GM19351 (cell line): ENCODE measurements around the gene DNMT3A.

Source experiments
- ATAC-seq: cut with Tn5 transposase; IDR thresholded peaks from one replicate; pipeline ENCODE4 v1.9.1; 2021; ENCODE audit warnings: mild to moderate bottlenecking, moderate library complexity; ENCODE audit not compliant: unreplicated experiment

Gene DNMT3A

GRCh38 chr2:25262288-25262687 is 79.4 kb downstream of the DNMT3A start:
- no peak for ATAC-seq

GRCh38 chr2:25259737-25260124 is 82.0 kb downstream of the DNMT3A start:
- no peak for ATAC-seq

- ATAC-seq, result no peak
Measured at GRCh38 chr2:25258847-25259736, 82.6 kb downstream of the DNMT3A start.

GRCh38 chr2:25257931-25258846 is 83.5 kb downstream of the DNMT3A start:
- no peak for ATAC-seq

GRCh38 chr2:25257032-25257552 is 84.6 kb downstream of the DNMT3A start:
- ATAC-seq, result no peak

GRCh38 chr2:25256488-25256875 is 85.2 kb downstream of the DNMT3A start:
- ATAC-seq, result no peak

GRCh38 chr2:25255745-25256487 is 85.8 kb downstream of the DNMT3A start:
- no peak for ATAC-seq

- ATAC-seq, result no peak
Measured at GRCh38 chr2:25254961-25255360, 86.8 kb downstream of the DNMT3A start.

GRCh38 chr2:25253153-25253626 is 88.5 kb downstream of the DNMT3A start:
- ATAC-seq, result no peak

- ATAC-seq, result peak; percentile 22
Measured at GRCh38 chr2:25252291-25253152, 89.2 kb downstream of the DNMT3A start.

GRCh38 chr2:25251422-25252273 is 90.1 kb downstream of the DNMT3A start:
- peak; percentile 56 for ATAC-seq

GRCh38 chr2:25251071-25251421 is 90.7 kb downstream of the DNMT3A start:
- no peak for ATAC-seq

GRCh38 chr2:25250331-25251070 is 91.2 kb downstream of the DNMT3A start:
- no peak for ATAC-seq

GRCh38 chr2:25249785-25250184 is 91.9 kb downstream of the DNMT3A start:
- ATAC-seq, result no peak

- ATAC-seq, result no peak
Measured at GRCh38 chr2:25247792-25248512, 93.8 kb downstream of the DNMT3A start.

- no peak for ATAC-seq
Measured at GRCh38 chr2:25246558-25247290, 95.0 kb downstream of the DNMT3A start.

- no peak for ATAC-seq
Measured at GRCh38 chr2:25246001-25246400, 95.7 kb downstream of the DNMT3A start.
